Lung (tissue), 12 donors: Measurements from ENCODE around the gene FIZ1. TPM values are rescaled to one million over a fixed set of nuclear protein-coding genes. Genes with fewer than 3 reads are reported as not detected.

ENCODE experiments used
- ATAC-seq: fragments of 200-7000 bp; cut with Tn5 transposase; one replicate; pipeline ENCODE4 v1.9.1; 2020; ENCODE audit warnings: moderate number of reproducible peaks; ENCODE audit not compliant: insufficient read depth, low FRiP score
- DNase-seq, 3 donors: peaks; one replicate each; pipeline ENCODE4 v3.0.0-alpha.2; 2013 to 2017
- H3K27ac ChIP-seq, 2 donors: one replicate each; pipeline ENCODE4 v1.5.1; 2013; ENCODE audit warnings: mild to moderate bottlenecking in 2 of 2, moderate library complexity in 2 of 2, control low read depth in 1 of 2, inconsistent platforms in 1 of 2, low read depth in 1 of 2, low read length in 1 of 2
- H3K27me3 ChIP-seq, 3 donors: one replicate each; pipeline ENCODE4 v1.5.1; 2013; ENCODE audit warnings: low read length in 2 of 3; ENCODE audit not compliant: control insufficient read depth in 3 of 3, insufficient read depth in 3 of 3
- H3K36me3 ChIP-seq, 4 donors: one replicate each; pipeline ENCODE4 v1.5.1; 2013; ENCODE audit warnings: low read length in 4 of 4, mild to moderate bottlenecking in 1 of 4, moderate library complexity in 1 of 4; ENCODE audit not compliant: control insufficient read depth in 4 of 4, insufficient read depth in 4 of 4
- H3K4me1 ChIP-seq, 5 donors: one replicate each; pipeline ENCODE4 v1.5.1; 2013; ENCODE audit warnings: low read length in 5 of 5, mild to moderate bottlenecking in 2 of 5, moderate library complexity in 1 of 5; ENCODE audit not compliant: control insufficient read depth in 5 of 5, insufficient read depth in 5 of 5
- H3K4me3 ChIP-seq: one replicate; pipeline ENCODE4 v1.5.1; 2013; ENCODE audit warnings: mild to moderate bottlenecking, control low read depth, moderate library complexity
- H3K9ac ChIP-seq, 2 donors: one replicate each; pipeline ENCODE4 v1.5.1; 2013; ENCODE audit warnings: low read length in 2 of 2, control low read depth in 1 of 2; ENCODE audit not compliant: insufficient read depth in 1 of 2
- H3K9me3 ChIP-seq, 4 donors: one replicate each; pipeline ENCODE4 v1.5.1; 2013; ENCODE audit warnings: low read length in 3 of 4, mild to moderate bottlenecking in 1 of 4, moderate library complexity in 1 of 4; ENCODE audit not compliant: control insufficient read depth in 4 of 4, insufficient read depth in 3 of 4
- CTCF ChIP-seq: IDR thresholded peaks from 2 replicates; pipeline ENCODE4 v1.5.1; 2012; ENCODE audit warnings: mild to moderate bottlenecking; ENCODE audit errors: control extremely low read depth, extremely low read depth
- WGBS, 2 donors: extraction: QIAGEN DNeasy Blood & Tissue Kit; methylation state at CpG; one replicate each; pipeline ENCODE4 v1.1.7; 2013; 5-methylcytosine and 5-hydroxymethylcytosine counted together
- polyA plus RNA-seq, 2 donors: library from polyadenylated mRNA; stranded (reverse); fragments of 200-250 nt; gene quantifications; one replicate each; pipeline ENCODE4 v1.2.1, GENCODE V29; 2013
- total RNA-seq, 2 donors: library from RNA; depleted of rRNA in 1 of 2; stranded (reverse); fragments of >200 nt in 1 of 2; gene quantifications; one replicate each; pipeline ENCODE4 v1.2.1, GENCODE V29; 2014 to 2021
- donor health status: control.
- donor health status: control.
- donor health status: Bipolar disorder and iron deficiency.
- donor health status: healthy.
- donor health status: DM: yes; HTN: yes; CAD: no.

Gene FIZ1
- total and polyA plus RNA-seq, 4 donors, result 5.6 to 17.6 (median 9.9) TPM

DNA sequence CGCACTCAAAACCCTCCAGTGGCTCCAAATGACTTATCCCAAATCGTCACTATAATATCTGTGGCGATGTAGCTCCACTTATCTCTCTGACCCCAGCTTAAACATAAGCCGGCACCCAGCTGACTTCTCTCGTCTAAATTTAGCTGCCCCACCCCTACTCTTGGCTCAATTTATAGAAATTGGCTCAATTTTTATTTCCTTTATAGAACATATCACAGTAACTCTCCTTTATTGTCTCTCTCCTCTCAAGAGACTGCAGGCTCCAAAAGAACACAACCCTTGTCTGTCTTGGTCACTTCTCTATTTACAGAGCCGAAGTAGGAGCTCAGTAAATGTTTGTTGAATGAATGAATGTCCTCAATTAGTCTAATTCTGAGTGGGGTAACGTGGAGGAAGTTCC, 24.2 kb upstream of the FIZ1 start:
- Histone ChIP-seq H3K9me3 (no peaks in the 10 kb centered on the region), H3K36me3 (peaks cover 3 to 19% (median 4%) of the 10 kb centered on the region in 4 donors), H3K27ac (peak overlapping the region; percentile 32 to 67), H3K27me3 (no peaks in the 10 kb centered on the region), H3K4me3 (peak overlapping the region; percentile 17), H3K4me1 (peaks cover 3 to 25% (median 8%) of the 10 kb centered on the region in 5 donors), H3K9ac (peak overlapping the region in 1 of 2 donors; percentile 71)
- ATAC-seq, result no peak
- WGBS, 2 donors, result 55 to 79% methylated on average over 7 of the region's 7 CpGs
- TF ChIP-seq CTCF, result no peak
- DNase-seq, result peak in 1 of 3 donors; percentile 10

- Histone ChIP-seq H3K9ac (peak overlapping the region in 1 of 2 donors; percentile 23), H3K27me3 (no peaks in the 10 kb centered on the region), H3K4me3 (no peak overlapping the region), H3K4me1 (peaks cover 3 to 27% (median 8%) of the 10 kb centered on the region in 5 donors), H3K27ac (peak overlapping the region in 1 of 2 donors; percentile 26), H3K9me3 (no peaks in the 10 kb centered on the region), H3K36me3 (peaks cover 3 to 19% (median 4%) of the 10 kb centered on the region in 4 donors)
- DNase-seq (no peak), ATAC-seq (no peak)
- 97 to 98% methylated on average over 7 of the region's 7 CpGs for WGBS, 2 donors
- TF ChIP-seq CTCF, result no peak
Measured at GRCh38 chr19:55623130-55623529, 23.8 kb upstream of the FIZ1 start.

DNA sequence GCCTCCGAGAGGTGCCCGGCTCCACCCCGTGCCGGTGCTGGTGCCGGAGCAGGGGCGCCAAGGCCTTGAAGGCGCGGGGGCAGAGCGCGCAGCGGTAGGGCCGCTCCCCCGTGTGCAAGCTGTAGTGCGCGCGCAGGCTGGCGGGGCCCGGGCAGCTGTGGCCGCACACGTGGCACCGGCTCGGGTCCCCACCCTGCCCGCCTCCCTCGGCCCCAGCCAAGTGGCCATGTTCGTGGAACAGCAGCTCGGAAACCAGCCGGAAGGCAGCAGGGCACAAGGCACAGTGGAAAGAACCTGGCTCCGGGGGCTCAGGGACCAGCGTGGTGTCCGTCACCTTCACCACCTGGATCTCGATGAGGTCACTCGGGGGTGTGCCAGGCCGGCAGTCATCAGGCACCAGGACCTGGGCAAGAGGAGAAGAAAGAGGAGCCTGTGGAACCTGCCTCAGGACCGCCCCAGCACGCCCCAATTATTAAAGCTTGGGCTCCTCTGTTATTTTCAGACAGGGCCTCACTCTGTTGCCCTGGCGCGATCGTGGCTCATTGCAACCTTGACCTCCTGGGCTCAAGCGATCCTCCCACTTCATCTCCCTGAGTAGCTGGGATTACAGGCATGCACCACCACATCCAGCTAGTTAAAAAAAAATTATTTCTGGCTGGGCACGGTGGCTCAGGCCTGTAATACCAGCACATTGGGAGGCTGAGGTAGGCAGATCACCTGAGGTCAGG, 23.1 kb upstream of the FIZ1 start:
- DNase-seq (no peak), ATAC-seq (no peak)
- no peak overlapping the region for H3K4me3 ChIP-seq
- no peak for TF ChIP-seq CTCF
- peaks cover 3 to 27% (median 8%) of the 10 kb centered on the region in 5 donors for H3K4me1 ChIP-seq
- no peaks in the 10 kb centered on the region for H3K27me3 ChIP-seq
- WGBS, 2 donors, result 96% methylated on average over 39 to 40 of the region's 40 CpGs
- peaks cover 3 to 22% (median 7%) of the 10 kb centered on the region in 4 donors for H3K36me3 ChIP-seq
- H3K9ac ChIP-seq, result no peak overlapping the region
- H3K27ac ChIP-seq, result no peak overlapping the region
- no peaks in the 10 kb centered on the region for H3K9me3 ChIP-seq
